ENCODE results near the gene CLIC6.
A peak's percentile ranks its signal among the peaks of the same experiment; 100 is the strongest.

Gene CLIC6

DNA sequence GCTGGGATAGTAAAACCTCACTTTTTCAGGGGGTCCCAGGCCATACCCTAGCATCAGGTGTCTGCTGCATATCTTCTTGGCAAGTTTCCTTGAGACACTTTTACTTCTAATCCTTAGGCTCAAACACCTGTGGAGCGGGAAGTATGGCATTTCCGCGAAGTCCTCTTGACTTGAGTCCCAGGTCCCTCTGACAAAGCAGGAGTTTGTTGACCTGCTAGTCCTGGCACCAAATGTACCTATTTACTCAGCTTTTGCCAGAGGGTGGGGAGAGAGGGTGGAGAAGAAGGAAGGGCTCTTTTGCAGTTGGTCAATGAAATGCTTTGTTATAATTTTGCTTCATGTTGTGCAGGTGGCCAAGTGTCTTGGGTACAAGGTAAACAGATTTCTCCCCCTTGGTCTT lies 59.7 kb downstream of the CLIC6 start:
- DNase-seq (ENCODE audit: low spot score): no peak

DNA sequence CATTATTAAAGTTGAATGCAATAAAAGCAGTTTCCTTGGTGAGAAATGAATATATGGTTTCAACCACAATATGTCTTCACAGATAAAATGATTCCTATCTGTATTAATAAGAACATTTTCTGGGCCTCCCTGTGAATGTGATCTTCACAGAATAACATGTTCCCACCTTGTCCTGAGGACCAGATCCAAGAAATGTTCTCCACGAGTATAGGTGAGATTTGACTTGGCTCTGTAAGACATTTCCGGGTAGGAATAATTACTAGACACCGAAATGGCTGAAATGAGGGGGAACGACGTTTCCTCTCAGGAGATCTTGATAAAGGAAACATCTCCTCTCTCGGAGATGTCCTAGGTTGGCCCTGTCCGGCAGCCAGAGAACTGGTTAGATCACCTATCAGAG lies 61.4 kb downstream of the CLIC6 start:
- no peak for DNase-seq (ENCODE audit: low spot score)

DNA sequence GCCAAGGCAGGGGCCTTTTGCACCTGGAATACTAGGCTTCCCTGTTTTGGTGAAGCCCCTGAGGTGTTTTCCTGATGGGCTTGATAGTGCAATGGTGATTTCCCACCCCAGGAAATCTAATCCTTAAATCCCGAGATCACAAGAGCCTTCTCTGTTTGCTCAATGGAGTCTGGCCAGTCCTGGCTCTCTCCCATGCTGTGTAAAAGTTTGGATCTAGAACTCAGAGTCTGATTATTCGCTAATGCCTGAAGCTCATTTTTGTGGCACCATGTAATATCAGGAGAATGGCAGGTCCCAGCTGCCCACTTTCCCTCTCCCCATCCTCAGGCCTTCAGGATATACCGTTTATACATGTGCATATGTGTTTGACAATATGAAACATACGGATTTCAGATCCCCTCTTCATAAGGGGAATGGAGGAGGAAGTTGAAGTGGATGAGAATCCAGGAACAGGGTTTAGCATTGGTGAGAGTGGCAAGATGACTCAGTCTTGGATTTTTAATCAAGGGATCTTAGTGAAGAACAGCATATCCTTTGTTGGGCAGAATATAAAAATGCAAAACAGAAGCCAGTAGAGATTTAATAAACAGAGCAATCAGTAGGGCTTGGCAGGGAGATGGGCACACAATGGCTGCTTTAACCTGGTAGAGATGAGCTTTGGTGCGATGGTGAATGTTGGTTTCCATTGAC lies 62.1 kb downstream of the CLIC6 start:
- no peak for DNase-seq (ENCODE audit: low spot score)

DNA sequence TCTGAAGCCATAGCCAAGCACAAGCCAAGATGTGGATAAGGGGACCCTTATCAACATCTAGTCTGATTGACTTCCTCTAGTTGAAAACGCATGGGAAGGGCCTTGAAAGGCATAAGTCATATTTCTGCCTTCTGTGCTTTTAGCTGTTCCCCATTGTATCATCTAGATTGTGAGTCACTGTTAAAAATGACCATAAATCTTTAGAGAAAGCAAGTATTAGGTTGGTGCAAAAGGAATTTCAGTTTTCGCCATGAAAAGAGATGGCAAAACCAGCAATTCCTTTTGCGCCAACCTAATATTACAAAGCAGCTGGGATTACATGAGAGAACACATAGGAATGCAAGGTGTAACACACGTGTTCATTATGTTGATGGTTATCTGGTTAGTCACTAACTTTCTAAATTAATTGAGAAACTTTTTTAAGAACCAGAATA lies 63.6 kb downstream of the CLIC6 start:
- no peak for DNase-seq (ENCODE audit: low spot score)

DNA sequence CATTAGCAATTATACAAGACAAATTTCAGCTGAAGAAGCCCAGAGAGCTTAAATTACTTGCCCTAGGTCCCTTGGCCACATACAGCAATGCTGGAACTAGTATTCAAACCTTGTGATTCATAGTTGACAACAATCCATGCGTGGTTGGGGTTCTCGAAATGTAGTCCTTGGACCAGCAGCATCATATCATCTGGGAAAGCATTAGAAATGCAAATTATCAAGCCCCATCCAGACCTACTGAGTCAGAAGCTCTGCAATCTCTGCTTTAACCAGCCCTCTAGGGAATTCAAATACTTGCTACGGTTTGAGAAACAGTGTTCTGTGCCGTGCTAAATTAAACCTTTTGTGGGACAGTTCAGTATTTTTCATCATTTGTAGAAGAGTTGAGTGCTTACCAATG lies 65.1 kb downstream of the CLIC6 start:
- DNase-seq (ENCODE audit: low spot score): no peak

DNA sequence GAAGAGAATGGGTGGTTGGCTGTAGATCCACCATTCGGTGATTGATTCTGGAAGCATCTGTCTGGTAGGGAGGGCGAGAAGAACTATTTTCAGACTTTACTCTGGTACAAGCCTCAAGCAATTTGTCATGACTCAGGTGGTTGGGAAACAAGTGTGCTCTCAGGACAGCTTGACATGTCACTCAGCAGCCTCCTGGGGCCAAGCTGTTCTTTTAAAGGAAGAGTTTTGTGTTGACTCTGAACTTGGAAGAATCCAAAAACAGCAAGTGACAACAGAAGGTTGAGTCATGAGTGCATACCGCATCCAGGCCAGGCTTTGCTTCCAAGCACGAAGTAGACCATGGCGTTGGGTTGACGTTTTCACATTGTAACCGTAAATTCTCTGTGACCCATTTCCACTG lies 65.9 kb downstream of the CLIC6 start:
- DNase-seq (ENCODE audit: low spot score): no peak

DNA sequence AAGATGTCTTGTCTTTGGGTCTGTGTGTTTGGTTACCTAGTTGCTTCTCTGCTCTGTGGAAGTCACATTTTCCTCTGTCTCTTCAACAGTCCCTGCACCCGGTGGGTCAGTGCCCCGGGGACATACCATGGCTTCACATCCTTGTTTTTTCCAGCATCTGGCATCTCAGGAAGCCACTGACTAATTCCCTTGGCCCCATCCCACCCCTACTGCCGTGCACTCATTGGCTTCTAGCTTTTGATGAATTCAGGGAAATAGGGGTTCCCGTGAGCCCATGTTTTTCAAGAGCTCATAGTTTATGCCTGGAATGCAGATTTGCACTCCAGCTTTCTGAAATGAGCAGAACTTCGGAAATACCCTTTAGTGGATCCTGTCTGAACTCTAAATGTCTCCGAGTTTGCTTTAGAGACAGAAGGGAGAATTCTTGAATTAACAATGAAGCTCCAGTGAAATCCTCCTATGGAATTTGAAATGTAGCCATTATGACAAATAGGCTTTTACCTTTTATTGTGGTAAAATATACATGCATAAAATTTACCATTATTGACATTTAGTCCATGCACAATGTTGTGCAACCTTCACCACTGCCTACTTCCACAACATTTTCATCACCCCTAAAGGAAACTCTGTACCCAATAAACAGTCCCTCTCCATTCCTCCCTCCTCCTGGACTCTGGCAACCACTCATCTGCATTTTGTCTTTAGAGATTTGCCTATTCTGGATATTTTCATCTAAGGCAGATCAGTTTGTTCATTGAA lies 67.5 kb downstream of the CLIC6 start:
- DNase-seq (ENCODE audit: low spot score): no peak

DNA sequence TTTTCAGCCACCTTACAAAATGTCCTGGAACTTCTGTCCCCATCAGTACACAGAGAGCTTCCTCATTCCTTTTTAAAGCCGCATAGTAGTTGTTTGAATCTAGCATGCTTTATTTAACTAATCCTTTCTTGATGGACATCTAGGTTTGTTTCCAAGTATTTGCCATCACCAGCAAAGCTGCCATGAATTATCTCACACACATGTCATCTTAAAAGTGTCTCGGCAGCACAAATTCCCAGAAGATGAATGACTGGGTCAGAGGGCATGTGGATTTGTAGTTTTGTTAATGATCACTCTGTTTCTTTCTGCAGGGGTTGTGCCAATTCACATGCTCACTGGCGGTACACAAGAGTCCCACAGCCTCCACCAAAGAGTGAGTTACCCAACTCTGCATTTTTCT lies 68.3 kb downstream of the CLIC6 start:
- DNase-seq (ENCODE audit: low spot score): no peak

DNA sequence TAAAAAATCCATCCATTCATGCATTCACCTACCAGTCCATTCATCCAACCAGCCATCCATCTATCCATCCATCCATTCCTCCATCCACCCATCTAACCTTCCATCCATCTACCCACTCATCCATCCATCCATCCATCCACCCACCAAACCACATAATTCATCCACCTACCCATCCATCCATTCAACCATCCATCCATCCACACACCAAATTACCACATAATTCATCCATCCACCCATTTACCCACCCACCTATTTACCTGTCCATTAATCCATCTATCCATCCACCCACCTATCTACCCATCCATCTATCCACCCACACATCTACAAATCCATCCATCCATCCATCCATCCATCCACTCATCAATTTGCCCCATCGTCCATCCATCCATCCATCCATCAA lies 71.4 kb downstream of the CLIC6 start:
- no peak for DNase-seq (ENCODE audit: low spot score)

DNA sequence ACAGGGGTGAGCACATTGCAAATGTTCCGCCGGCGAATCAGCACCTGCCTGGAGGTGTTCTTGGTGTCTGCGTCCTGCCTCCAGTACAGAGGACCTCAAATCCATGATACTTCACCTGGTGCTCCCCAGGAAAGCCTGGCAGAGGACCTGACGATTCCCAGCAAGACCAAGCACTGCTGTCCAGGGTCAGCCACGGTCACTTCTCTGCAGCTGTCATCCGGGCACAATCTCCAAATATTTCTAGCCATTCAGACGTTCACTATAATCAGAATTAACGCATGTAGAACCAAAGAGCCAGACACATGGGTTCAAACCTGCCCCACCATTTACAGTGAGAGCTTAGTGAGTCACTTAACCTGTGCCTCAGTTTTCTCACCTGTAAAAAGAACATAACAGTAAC lies 74.5 kb downstream of the CLIC6 start:
- DNase-seq (ENCODE audit: low spot score): no peak

DNA sequence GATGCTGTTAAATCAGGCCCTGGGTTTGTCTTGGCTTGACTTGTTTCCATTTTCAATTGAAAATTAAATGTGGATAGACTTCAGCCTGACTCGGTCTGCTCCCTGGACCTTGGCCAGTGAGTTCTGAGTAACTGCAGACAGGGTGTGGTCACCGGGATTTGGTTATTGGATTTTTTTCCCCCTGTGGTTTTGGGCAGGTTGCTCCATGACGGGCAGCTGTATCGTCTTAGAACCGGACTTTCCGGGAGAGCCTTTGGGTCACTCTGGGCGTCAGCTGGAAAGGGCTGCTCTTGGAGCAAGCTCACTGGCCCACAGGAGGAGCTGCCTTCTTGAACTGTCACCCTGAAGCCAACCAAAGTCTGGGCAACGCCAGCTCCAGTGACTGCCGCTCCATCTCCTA lies 75.0 kb downstream of the CLIC6 start:
- peak; percentile 54 for DNase-seq (ENCODE audit: low spot score)

DNA sequence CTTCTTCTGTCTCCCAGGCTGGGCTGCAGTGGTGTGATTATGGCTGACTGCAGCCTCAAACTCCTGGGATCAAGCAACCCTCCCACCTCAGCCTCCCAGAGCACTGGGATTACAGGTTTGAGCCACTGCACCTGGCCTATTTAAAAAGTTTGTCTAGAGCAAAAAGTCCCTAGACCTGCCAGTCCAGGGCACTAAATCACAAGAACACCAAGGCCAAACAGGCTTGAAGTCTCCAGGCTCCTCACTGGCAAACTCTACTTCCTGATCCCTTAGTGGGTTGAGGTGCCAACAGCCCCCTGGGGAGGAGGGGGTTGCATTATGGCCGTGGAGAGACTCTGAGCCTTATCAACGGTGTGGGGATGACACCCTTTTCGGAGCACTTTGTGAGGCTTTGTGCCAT lies 76.0 kb downstream of the CLIC6 start:
- DNase-seq (ENCODE audit: low spot score): no peak

DNA sequence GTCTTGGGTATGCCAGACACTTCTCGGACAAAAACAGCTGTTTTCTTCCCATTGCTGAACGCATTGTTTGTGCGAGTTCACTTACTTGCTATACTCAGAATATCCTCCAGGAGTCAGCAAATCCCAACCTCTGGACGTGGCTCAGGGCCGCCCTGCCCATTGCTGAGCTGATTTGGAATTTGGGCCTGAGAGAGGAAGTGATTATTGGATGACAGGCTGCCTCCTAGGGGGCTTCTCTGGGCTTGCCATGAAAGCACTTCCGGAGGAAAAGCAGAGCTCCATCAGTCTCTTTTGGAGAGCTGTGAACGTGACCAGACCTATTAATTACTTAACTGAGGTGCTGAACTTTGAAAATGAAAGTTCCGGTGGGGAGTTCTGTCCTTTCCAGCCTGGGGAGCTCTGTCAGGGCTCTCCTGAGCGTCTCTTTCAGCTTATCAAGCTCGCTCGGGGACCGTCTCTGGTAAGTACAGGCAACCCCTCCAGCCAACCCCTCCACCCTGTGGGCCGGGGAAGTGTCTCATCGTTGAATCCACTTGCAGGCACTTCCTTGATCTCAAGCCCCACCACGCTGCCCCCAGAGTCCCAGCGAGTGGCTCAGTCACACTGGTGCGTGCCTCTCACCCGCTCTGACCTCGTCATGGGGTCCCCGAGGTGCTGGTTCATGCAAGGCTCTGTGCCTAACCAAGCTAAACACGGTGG lies 76.9 kb downstream of the CLIC6 start:
- peak; percentile 83 for DNase-seq (ENCODE audit: low spot score)

DNA sequence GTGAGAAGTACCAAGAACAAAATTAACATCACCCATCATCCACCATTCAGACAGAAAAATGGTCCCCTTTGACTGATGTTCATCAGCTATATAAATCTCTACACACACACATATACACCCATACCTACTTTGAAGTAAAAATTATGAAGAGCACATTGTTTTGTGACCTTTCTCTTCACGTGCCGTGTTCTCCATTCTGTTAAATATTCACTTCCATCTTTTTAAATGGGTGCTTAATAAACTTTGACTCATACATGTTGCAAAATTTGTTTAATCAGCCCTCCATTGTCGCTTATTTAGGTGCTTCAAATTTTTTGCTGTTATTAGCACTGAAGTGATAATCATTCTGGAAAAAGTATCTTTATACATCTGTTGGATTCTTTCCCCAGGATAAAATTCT lies 80.1 kb downstream of the CLIC6 start:
- DNase-seq (ENCODE audit: low spot score): no peak

DNA sequence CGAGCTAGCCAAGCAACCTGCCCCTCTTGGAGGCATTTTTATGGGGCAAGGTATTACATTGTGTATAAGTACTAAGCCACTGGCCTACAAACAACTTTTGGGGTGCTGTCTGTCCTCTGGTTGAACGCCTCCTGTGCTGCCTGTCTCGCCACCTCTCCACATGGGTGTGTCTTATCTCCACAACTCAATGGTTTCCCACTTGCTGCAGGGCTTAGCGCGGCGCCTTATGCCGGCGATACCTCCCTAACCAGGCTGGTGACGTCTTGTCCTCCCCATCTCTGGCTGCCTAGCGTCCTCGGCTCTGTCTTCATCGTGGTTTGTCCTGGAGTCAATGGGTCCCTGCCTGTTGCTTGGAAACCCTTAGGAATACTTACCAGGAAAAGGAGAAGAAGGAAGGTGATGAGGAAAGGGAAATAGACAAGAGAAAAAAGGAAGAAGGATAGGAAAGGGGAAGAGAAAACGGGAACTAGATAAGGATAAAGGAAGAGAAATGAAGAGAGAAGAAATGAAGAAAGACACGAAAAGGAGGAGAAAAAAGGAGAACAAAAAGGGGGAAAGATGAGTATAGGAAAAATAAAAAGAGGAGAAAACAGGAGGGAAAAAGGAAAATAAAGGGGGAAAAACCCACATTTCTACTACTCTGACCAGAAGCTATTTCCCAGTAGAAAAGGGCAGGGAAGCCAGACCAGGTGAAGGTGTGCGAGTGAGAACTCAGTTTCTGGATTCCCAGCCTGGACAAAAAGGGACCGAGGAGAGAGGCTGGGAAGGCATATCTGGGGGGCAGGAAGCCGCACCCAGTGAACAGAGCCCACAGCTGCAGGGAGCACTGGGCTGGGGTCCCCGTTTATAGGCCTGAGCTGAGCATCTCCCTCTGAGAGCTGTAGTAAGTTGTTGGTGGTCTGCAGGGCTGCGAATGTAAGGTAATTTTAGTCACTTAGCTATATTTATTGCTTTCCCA lies 86.2 kb downstream of the CLIC6 start:
- no peak for DNase-seq (ENCODE audit: low spot score)

DNA sequence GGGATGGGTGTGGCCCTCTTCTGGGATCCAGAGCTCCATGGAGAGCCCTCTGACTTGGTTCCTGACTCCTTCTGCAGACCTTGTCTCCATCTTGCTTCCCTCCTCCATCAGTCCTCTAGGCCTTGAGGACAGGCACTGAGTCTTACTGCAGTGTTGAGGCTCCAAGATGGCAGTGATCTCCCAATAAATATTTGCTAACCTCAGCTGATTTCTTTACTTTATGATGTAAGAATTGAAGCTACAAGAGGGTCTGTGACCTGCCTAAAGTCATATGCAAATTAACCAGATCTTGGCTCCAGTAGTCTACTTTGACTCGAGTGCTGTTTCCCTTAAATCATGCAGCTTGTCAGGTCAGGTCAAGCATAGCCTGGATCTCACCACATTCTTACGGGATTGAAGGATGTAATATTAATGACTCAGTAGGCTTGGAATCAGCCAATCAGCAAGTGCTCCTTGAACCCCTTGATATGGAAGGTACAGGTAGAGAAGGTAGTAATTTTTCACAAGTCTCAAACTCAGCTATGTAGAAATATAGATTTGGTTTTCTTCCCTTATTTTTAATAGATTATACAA lies 93.0 kb downstream of the CLIC6 start:
- DNase-seq (ENCODE audit: low spot score): no peak

DNA sequence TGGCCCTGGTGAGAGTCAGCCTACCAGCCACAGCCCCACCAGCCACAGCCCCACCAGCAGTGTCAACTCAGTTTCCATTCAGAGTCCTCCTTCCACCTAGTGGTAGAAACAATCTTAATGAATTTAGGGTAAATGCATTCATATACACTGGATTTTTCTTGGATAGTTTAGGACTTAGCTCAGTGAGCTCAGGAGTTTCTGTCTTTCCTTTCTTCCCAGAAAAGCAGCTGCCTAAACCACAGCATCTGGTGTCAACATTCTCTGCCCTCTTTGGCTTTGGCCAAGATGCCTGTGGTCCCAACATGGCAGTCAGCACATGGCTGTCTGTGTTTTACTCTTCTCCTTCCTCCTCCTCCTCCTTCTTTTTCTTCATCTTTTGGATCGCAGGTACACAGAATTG lies 94.0 kb downstream of the CLIC6 start:
- DNase-seq (ENCODE audit: low spot score): no peak

DNA sequence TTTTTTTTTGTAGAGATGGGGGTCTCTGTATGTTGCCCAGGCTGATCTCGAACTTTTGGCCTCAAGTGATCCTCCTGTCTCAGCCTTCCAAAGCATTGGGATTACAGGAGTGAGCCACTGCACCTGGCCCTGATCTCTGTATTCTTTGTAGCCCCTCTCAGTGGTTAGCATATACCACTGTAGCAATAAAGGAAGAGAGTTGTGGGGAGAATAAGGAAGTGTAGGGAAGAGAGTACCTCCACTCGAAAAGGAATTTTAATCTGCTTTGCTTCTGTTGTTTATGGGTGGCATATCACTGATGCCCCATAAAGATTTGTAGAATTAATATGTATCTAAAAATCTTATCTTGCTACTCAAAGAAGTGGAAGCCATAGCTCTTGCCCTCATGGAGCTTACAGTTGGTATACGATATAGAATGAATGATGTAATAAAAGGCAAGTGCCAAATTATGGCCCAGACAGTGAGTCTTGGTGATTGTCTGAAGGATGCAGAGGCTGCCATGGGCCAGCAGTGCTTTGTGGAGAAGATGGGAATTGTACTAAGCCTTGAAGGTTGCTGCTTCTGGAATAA lies 96.0 kb downstream of the CLIC6 start:
- DNase-seq (ENCODE audit: low spot score): no peak

DNA sequence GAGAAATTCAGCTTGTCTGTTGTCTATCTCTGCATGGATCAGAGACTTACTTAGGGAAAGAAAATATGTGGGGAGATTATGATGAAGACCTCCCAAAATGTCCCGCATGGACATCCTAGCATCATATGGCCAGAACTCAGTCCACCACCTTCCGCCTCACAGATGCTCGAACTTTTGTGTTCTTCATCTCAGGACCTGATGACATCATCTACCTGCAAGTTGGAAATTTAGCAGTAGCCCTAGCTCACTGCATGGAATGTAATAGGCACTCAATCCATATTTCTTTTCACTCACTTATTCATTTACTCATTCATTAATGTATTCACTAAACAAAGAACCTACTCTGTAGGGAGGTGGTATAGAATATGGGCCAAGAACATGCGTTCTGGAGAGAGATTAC lies 96.8 kb downstream of the CLIC6 start:
- DNase-seq (ENCODE audit: low spot score): no peak

DNA sequence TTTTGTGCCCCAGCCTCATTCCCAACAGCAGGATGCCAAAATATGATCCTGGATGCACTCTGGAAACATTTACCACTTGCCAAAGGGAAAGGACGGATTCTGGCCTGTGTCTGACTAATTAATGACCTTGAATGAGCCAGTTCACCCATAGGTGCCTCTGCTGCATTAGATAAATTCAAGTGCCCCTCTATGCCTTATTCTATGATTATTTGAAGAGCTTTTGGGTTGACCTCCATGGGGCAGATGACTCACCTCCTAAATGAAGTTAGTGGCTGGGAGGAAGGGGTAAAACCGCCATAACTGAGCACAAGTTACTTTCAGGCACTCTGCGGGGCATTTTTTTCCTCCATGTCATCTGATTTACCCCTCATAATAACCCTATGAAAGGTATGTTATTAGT lies 98.1 kb downstream of the CLIC6 start:
- no peak for DNase-seq (ENCODE audit: low spot score)

Data from LoVo (cell line).